ENCODE data around the gene CCDC92. TPM values are rescaled to one million over a fixed set of nuclear protein-coding genes. Genes with fewer than 3 reads are reported as not detected.

The CCDC92 gene
- total and polyA plus RNA-seq, 2 experiments from 2014 or later, result 16.9 to 60.2 TPM

DNA sequence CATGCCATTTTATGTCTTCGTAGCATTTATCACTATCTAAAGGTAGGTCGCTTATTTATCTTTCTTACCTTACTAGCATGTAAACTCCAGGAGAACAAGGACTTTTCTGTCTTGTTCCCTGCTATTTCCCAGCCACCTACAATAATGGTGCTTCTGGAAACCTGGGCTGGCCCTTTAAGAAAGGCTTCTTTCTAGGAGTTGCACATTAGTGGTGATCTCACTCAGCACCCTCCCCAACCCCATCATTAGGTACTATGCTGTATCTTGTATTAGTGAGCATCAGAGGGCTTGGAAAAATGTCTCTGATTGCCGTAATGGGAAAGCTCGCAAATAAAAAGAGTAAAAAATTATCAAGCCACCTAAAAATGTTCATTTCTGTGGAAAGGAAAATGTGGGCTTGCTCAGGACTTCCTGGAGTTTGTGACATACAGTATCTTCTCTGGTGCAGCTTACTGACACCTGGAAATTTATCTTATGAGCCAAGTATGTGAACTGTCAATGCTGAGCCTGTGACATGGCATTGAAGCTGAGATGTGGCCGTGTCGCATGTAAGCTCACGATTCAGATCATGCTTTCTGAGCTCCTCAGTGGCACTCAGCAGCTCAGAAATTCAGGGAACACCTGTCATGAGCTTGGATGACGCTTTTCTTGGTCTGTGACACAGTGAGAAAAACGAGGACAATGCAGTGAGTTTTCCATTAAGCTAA, 12.4 kb downstream of the CCDC92 start:
- Histone ChIP-seq H3K9me3 (ENCODE audit: low read depth) (no peaks in the 10 kb centered on the region), H3K79me2 (peaks cover 36% of the 10 kb centered on the region), H3K27ac (no peak overlapping the region), H3K4me1 (ENCODE audit: insufficient read depth) (peaks cover 7% of the 10 kb centered on the region), H3K36me3 (replicated peaks; ENCODE audit: insufficient read depth, low read depth) (no peaks in the 10 kb centered on the region), H3K4me3 (no peak overlapping the region), H3K27me3 (no peaks in the 10 kb centered on the region), H3K4me2 (no peak overlapping the region), H3K9me2 (replicated peaks; ENCODE audit: insufficient read depth) (no peaks in the 10 kb centered on the region), H2AFZ (no peak overlapping the region), H4K20me1 (ENCODE audit: insufficient read depth, poor library complexity, severe bottlenecking) (no peaks in the 10 kb centered on the region)
- DNase-seq (ENCODE audit: low spot score), result no peak
- TF ChIP-seq EZH2 (IDR thresholded peaks at IDR 0.05; ENCODE audit: borderline replicate concordance) (no peak), EZH2phosphoT487 (IDR thresholded peaks at IDR 0.05; ENCODE audit: low read depth, severe bottlenecking, unreplicated experiment) (no peak)
- TF ChIP-seq, protein P1, sequence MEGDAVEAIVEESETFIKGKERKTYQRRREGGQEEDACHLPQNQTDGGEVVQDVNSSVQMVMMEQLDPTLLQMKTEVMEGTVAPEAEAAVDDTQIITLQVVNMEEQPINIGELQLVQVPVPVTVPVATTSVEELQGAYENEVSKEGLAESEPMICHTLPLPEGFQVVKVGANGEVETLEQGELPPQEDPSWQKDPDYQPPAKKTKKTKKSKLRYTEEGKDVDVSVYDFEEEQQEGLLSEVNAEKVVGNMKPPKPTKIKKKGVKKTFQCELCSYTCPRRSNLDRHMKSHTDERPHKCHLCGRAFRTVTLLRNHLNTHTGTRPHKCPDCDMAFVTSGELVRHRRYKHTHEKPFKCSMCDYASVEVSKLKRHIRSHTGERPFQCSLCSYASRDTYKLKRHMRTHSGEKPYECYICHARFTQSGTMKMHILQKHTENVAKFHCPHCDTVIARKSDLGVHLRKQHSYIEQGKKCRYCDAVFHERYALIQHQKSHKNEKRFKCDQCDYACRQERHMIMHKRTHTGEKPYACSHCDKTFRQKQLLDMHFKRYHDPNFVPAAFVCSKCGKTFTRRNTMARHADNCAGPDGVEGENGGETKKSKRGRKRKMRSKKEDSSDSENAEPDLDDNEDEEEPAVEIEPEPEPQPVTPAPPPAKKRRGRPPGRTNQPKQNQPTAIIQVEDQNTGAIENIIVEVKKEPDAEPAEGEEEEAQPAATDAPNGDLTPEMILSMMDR (IDR thresholded peaks at IDR 0.05; ENCODE audit: poor library complexity), result no peak
- WGBS (ENCODE audit: low lambda C conversion rate, missing lambda C conversion rate), result 81% methylated on average over 9 of the region's 9 CpGs

DNA sequence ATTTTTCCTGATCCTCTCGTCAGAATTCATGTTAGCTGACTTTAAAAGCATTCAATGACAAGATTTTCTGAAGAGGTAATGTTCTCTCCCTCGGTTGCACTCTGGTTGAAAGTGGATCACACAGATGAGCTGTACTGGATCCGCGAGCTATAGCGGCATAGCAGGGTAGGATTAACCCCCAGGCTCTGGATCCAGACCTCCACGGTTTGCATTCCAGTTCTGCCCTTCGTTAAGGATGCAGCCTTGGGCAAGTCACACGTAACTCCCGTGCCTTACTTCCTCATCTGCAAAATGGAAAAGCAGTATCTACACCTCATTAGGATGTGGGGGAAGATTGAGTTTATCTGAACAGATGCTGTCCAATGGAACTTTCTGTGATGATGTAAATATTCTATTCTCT, 13.8 kb downstream of the CCDC92 start:
- Histone ChIP-seq H3K79me2 (peaks cover 29% of the 10 kb centered on the region), H3K36me3 (replicated peaks; ENCODE audit: insufficient read depth, low read depth) (no peaks in the 10 kb centered on the region), H3K4me1 (ENCODE audit: insufficient read depth) (peaks cover 7% of the 10 kb centered on the region), H3K4me3 (no peak overlapping the region), H3K9me3 (ENCODE audit: low read depth) (no peaks in the 10 kb centered on the region), H4K20me1 (ENCODE audit: insufficient read depth, poor library complexity, severe bottlenecking) (no peaks in the 10 kb centered on the region), H3K9me2 (replicated peaks; ENCODE audit: insufficient read depth) (no peaks in the 10 kb centered on the region), H3K27ac (no peak overlapping the region), H3K27me3 (no peaks in the 10 kb centered on the region), H2AFZ (no peak overlapping the region), H3K4me2 (no peak overlapping the region)
- TF ChIP-seq, protein P1 (IDR thresholded peaks at IDR 0.05; ENCODE audit: poor library complexity), result no peak
- TF ChIP-seq EZH2 (IDR thresholded peaks at IDR 0.05; ENCODE audit: borderline replicate concordance) (no peak), EZH2phosphoT487 (IDR thresholded peaks at IDR 0.05; ENCODE audit: low read depth, severe bottlenecking, unreplicated experiment) (no peak)
- no peak for DNase-seq (ENCODE audit: low spot score)
- 67% methylated on average over 9 of the region's 9 CpGs for WGBS (ENCODE audit: low lambda C conversion rate, missing lambda C conversion rate)

DNA sequence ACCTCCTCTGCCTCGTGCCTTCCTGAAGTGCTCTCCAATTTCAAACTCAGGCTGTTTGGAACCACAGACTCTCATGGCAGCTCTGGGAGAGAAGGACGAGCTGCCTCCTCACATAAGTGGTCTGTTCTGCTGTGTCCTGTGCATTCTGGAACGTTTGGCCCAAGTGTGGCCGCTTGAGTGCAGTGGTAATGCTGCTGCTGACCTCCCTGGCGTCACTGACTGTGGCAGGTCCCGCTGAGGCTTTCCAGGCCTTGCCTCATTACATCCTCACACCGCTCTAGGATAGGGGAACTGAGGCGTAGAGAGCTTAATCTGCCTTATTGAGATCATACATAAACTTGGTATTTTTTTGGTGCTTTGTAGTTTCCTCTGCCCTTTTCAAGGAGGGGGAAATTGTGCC, 14.2 kb downstream of the CCDC92 start:
- H4K20me1 ChIP-seq (ENCODE audit: insufficient read depth, poor library complexity, severe bottlenecking), result no peaks in the 10 kb centered on the region
- no peak overlapping the region for H3K4me2 ChIP-seq
- WGBS (ENCODE audit: low lambda C conversion rate, missing lambda C conversion rate), result 68% methylated on average over 8 of the region's 8 CpGs
- no peak for DNase-seq (ENCODE audit: low spot score)
- no peaks in the 10 kb centered on the region for H3K27me3 ChIP-seq
- TF ChIP-seq EZH2 (IDR thresholded peaks at IDR 0.05; ENCODE audit: borderline replicate concordance) (no peak), EZH2phosphoT487 (IDR thresholded peaks at IDR 0.05; ENCODE audit: low read depth, severe bottlenecking, unreplicated experiment) (no peak)
- TF ChIP-seq, protein P1 (IDR thresholded peaks at IDR 0.05; ENCODE audit: poor library complexity), result no peak
- H3K4me1 ChIP-seq (ENCODE audit: insufficient read depth), result peaks cover 4% of the 10 kb centered on the region
- H2AFZ ChIP-seq, result no peak overlapping the region
- H3K4me3 ChIP-seq, result no peak overlapping the region
- H3K9me3 ChIP-seq (ENCODE audit: low read depth), result no peaks in the 10 kb centered on the region
- H3K9me2 ChIP-seq (replicated peaks; ENCODE audit: insufficient read depth), result no peaks in the 10 kb centered on the region
- H3K36me3 ChIP-seq (replicated peaks; ENCODE audit: insufficient read depth, low read depth), result no peaks in the 10 kb centered on the region
- H3K27ac ChIP-seq, result no peak overlapping the region
- peaks cover 31% of the 10 kb centered on the region for H3K79me2 ChIP-seq

Measured in hepatocyte (in vitro differentiated cells).